Loucy (cell line): ENCODE measurements around the gene TMTC1.

ENCODE experiments used
- H2AFZ ChIP-seq: fragments of 200-600 bp; sonication (generic); 2 replicates; pipeline ENCODE4 v1.6.0; 2016; ENCODE audit warnings: antibody characterized with exemption, mild to moderate bottlenecking, low read length, moderate library complexity
- H3F3A ChIP-seq: fragments of 200-600 bp; 2 replicates; pipeline ENCODE4 v1.6.0; 2016; ENCODE audit warnings: antibody characterized with exemption, low read depth, mild to moderate bottlenecking
- H3K27me3 ChIP-seq: fragments of 200-600 bp; sonication (generic); 2 replicates; pipeline ENCODE4 v1.6.1; 2014; ENCODE audit warnings: low read length, mild to moderate bottlenecking; ENCODE audit not compliant: insufficient read depth, poor library complexity, severe bottlenecking
- H3K36me3 ChIP-seq: fragments of 200-600 bp; sonication (generic); 2 replicates; pipeline ENCODE4 v1.6.1; 2016; ENCODE audit warnings: low read length; ENCODE audit not compliant: insufficient read depth
- H3K4me1 ChIP-seq: fragments of 200-600 bp; sonication (generic); 2 replicates; pipeline ENCODE4 v1.5.1; 2014; ENCODE audit warnings: low read length, mild to moderate bottlenecking; ENCODE audit not compliant: insufficient read depth, poor library complexity, severe bottlenecking
- H3K4me2 ChIP-seq: fragments of 200-600 bp; sonication (generic); 2 replicates; pipeline ENCODE4 v1.6.0; 2014; ENCODE audit warnings: antibody characterized with exemption, low read length, low read depth, mild to moderate bottlenecking; ENCODE audit not compliant: poor library complexity, severe bottlenecking
- H3K4me3 ChIP-seq: fragments of 200-600 bp; sonication (generic); 2 replicates; pipeline ENCODE4 v1.5.1; 2014; ENCODE audit warnings: low read length, mild to moderate bottlenecking, mixed read lengths; ENCODE audit not compliant: poor library complexity, severe bottlenecking
- H3K79me2 ChIP-seq: fragments of 200-600 bp; sonication (generic); 2 replicates; pipeline ENCODE4 v1.6.1; 2014; ENCODE audit warnings: low read length; ENCODE audit not compliant: insufficient read depth
- H3K9ac ChIP-seq: fragments of 200-600 bp; sonication (generic); 2 replicates; pipeline ENCODE4 v1.6.0; 2014; ENCODE audit warnings: mild to moderate bottlenecking, low read depth, low read length, moderate library complexity; ENCODE audit not compliant: poor library complexity, severe bottlenecking
- H3K9me2 ChIP-seq: fragments of 200-600 bp; sonication (generic); replicated peaks from 2 replicates; pipeline ENCODE4 v1.6.1; 2016; ENCODE audit warnings: low read depth, low read length, mixed read lengths
- H3K9me3 ChIP-seq: fragments of 200-600 bp; sonication (generic); 2 replicates; pipeline ENCODE4 v1.6.1; 2014; ENCODE audit warnings: mild to moderate bottlenecking, antibody characterized with exemption, low read length, low read depth; ENCODE audit not compliant: insufficient read depth
- H4K20me1 ChIP-seq: fragments of 200-600 bp; sonication (generic); 2 replicates; pipeline ENCODE4 v1.6.0; 2014; ENCODE audit warnings: antibody characterized with exemption, low read length, mild to moderate bottlenecking; ENCODE audit not compliant: insufficient read depth, poor library complexity, severe bottlenecking
- CTCF ChIP-seq: fragments of 200-600 bp; sonication (generic); conservative IDR thresholded peaks from 2 replicates; pipeline ENCODE4 v1.5.1; 2014; ENCODE audit warnings: mild to moderate bottlenecking, antibody characterized with exemption, low read length
- EZH2phosphoT487 ChIP-seq: fragments of 200-600 bp; IDR thresholded peaks from 2 replicates; pipeline ENCODE4 v1.6.1; 2018; ENCODE audit warnings: antibody characterized with exemption, mild to moderate bottlenecking, moderate library complexity, borderline replicate concordance

The TMTC1 gene

GRCh38 chr12:29783773-29784666 lies at the start of gene TMTC1:
TSS of gene TMTC1 (minus strand) at chr12:29783942. CDS start at chr12:29783751, 191 bp downstream.
- Histone ChIP-seq H3K9me2 (no peaks in the 10 kb centered on the region), H2AFZ (no peak within 1 kb of the TSS), H3F3A (no peaks in the 10 kb centered on the region), H3K9ac (no peak within 1 kb of the TSS), H3K27me3 (no peaks in the 10 kb centered on the region), H3K36me3 (no peaks in the 10 kb centered on the region), H3K4me2 (no peak within 1 kb of the TSS), H3K4me1 (no peaks in the 10 kb centered on the region), H4K20me1 (no peaks in the 10 kb centered on the region), H3K79me2 (no peaks in the 10 kb centered on the region), H3K9me3 (peaks cover 3% of the 10 kb centered on the region; the same call in 1 of the 2 replicates), H3K4me3 (no peak within 1 kb of the TSS)
- TF ChIP-seq CTCF (no peak), EZH2phosphoT487 (no peak)

- Histone ChIP-seq H3K9me2 (no peaks in the 10 kb centered on the region), H4K20me1 (no peaks in the 10 kb centered on the region), H3K4me3 (no peak overlapping the region), H3K79me2 (no peaks in the 10 kb centered on the region), H3K27me3 (no peaks in the 10 kb centered on the region), H3K9ac (no peak overlapping the region), H3K9me3 (no peaks in the 10 kb centered on the region), H3K4me2 (no peak overlapping the region), H2AFZ (no peak overlapping the region), H3K36me3 (no peaks in the 10 kb centered on the region), H3K4me1 (no peaks in the 10 kb centered on the region), H3F3A (no peaks in the 10 kb centered on the region)
- TF ChIP-seq EZH2phosphoT487 (no peak), CTCF (no peak)
Measured at GRCh38 chr12:29831173-29831572, 47.4 kb upstream of the TMTC1 start.

GRCh38 chr12:29830391-29830790 lies 46.6 kb upstream of the TMTC1 start:
- Histone ChIP-seq H3K9me3 (no peaks in the 10 kb centered on the region), H3K9me2 (no peaks in the 10 kb centered on the region), H3K4me2 (no peak overlapping the region), H3K79me2 (no peaks in the 10 kb centered on the region), H3K27me3 (no peaks in the 10 kb centered on the region), H3K9ac (no peak overlapping the region), H2AFZ (no peak overlapping the region), H3K4me3 (no peak overlapping the region), H3K4me1 (no peaks in the 10 kb centered on the region), H3K36me3 (no peaks in the 10 kb centered on the region), H3F3A (no peaks in the 10 kb centered on the region), H4K20me1 (no peaks in the 10 kb centered on the region)
- no peak for TF ChIP-seq CTCF
